Stimulated activated CD8-positive, alpha-beta memory T cell treated with anti-CD3 and anti-CD28 coated beads, Interleukin-4, amount 100 ng/mL, for 4 hours (primary cell): Measurements from ENCODE around the gene ATRN.
"Not testable (repeated sequence)": the region's sequence is repeated elsewhere in the genome, so short reads cannot be mapped to it uniquely, and the experiment has no call there.

Experiments used
- DNase-seq, 2 donors: peaks; one replicate each; pipeline ENCODE4 v3.0.0-alpha.2; 2020; ENCODE audit warnings: low read depth in 2 of 2, low spot score in 1 of 2

Gene ATRN

DNA sequence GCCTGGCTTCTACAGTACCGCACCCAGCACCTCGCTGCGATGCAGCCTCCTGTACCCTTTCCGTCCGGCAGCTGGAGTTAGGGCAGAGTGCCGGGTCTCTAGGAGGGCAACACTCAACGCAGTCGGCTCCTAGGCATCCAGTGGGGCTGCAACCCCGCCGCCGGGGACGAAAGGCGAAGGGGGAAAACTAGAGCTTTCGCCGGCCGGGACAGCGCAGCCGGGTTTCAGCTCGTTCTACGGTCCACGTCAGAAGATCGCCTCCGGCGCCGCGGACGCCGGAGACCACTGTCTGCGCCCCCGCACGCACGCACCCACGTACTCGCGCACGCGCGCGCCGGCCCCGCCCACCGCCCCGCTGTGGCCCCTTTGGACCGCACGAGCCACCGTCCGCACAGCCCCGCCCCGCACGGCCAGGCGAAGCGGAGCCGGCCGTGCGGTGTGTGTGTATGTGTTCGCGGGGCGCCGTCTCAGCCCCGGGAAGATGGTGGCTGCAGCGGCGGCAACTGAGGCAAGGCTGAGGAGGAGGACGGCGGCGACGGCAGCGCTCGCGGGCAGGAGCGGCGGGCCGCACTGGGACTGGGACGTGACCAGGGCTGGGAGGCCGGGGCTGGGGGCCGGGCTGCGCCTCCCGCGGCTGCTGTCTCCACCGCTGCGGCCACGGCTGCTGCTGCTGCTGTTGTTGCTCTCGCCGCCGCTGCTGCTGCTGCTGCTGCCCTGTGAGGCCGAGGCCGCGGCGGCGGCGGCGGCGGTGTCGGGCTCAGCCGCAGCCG, at the start of gene ATRN:
ATRN (plus strand) TSS at position 392 of the 770 bp plus-strand sequence; CDS start at position 482, 90 bp downstream.
- peak; percentile 63 to 81 for DNase-seq

DNA sequence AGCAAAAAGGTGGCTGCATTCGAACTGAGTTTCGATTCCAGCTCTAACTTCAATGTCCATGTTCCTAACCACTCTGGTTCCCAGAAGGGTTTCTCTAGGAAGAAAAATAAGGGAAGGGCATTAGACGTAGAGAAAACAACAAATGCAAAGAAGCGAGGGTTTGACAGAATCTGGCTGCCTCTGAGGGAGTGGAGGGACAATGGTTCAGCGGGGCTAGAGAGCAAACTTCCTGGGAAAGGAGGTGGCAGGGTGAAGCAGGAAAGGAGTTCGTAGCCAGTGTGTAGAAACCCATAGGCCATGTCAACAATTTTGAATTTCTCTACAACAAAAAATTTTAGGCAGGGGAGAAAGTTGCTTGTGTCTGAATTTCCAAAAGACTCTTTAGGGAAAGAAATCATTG, 48.8 kb upstream of the ATRN start:
- no peak for DNase-seq

DNA sequence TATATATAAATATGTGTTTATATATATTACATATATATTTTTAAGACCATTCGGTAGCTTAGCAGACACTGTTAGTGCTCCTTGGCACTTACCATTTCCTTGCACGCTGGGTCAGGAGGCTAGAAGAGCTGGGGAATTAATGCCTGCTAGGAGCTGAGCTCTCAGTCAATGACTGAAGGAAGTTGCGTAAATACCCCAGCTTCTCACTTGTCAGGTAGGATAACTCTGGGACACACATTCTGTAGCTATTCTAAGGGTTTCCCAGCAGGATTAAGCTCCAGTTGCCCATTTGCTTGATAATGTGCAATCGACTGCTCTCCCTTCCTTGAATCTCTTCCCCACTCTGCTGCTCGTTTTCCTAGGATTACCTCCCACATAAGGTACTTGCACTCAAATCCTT, 47.7 kb upstream of the ATRN start:
- DNase-seq: no peak

DNA sequence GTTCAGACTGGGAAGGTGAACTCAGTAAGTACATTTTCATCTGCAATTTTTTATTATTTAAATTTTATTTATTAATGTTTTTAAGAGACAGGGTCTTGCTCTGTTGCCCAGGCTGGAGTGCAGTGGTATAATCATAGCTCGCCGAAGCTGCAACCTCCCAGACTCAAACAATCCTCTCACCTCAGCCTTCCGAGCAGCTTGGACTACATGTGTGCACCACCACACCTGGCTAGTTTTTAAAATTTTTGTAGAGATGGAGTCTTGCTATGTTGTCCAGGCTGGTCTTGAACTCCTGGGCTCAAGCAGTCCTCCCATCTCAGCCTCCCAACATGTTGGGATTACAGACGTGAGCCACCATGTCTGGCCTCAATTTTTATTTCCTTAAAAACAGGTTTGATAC, 44.1 kb upstream of the ATRN start:
- not testable (repeated sequence) for DNase-seq

DNA sequence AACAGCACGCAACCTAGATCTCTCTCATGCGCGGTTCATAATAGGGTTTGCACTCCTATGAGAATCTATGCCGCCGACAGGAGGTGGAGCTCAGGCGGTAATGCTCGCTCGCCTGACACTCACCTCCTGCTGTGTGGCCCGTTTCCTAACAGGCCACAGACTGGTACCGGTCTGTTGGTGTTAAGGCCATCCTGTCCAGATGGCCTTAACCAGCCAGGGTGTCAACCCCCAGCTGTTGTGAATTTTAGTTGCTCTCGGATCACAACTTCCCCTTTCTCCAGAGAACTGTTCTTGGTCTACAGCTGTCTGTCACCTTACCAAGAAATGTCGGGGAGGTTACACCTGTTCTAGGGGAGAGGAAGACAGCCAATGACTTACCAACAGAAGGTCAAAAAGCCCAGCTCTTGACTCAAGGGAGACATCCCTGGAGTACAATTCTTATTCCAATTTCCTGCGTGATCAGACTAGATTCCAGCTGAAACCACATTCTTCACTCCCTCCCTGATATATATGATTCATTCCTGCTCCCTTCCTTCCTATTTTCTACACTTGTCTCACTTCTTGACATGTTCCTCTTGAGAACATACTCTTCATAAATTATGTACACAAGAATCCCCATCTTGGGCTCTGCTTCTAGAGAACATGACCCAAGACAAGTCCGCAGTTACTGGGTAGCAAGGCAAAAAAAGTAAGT, 40.3 kb upstream of the ATRN start:
- no peak for DNase-seq

DNA sequence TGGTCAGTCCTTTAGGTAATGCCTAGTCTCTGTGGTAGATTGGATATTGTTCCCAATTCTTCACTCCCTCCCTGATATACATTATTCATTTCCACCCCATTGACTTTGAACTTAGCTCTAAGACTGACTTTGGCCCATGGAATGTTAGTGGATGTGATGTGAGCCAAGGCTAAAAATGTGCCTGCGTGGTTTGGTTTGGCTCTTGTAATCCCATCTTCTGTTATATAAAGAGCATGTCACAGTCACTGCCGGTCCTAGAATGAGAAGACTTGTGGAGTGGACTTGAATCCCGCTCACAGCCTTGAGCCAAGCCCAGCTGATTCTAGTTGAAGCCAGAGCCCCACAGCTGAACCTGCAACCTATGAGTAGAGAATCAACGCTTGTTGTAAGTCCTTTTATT, 39.7 kb upstream of the ATRN start:
- DNase-seq: no peak

DNA sequence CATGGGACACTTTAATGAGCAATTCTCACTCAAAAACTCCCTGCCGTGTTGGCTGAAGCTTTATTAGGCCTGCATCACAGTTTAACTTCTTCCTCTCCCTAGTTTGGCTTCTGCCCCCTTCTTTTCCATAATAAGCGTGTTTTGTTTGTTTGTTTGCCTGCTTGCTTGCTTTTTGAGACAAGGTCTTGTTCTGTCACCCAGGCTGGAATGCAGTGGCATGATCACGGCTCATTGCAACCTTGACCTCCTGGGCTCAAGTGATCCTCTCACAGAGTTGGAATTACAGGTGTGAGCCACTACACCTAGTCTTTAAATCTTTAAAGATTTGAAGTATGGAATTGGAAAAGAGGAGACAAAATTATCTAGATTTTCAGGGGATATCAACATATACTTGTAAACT, 38.0 kb upstream of the ATRN start:
- no peak for DNase-seq

DNA sequence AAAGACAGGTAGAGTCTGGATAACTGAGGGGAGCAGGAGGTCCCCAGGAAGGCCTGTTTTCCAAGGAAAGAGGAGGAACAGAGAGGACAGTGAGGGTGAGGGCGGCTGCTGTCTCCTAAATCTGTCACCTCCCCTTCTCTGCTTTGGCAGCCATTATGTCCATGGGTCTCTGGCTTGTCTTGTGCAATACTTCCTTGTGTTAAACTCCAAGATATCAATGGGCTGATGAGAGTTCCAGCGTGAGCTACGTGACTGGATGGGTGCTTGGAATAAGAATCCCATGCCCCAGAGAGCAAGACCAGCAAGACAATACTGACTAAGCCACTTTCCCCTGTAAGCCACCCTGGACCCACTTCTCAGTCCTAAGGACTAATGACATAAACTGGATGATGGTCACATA, 37.1 kb upstream of the ATRN start:
- DNase-seq: no peak

DNA sequence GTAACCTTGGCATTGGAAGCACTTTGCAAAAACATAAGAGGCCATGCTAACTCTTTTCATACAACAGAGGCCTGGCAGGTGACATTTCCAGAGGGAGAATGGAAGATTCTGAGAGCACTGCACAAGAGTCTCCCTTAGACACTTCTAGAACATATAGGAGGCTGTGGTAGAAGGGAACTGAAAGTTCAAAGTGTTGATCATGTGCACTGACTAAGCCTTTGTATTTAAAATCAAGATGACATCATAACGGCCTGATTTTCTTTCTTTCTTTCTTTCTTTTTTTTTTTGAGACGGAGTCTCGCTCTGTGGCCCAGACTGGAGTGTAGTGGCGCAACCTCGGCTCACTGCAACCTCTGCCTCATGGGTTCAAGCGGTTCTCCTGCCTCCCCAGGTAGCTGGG, 36.6 kb upstream of the ATRN start:
- DNase-seq: no peak

DNA sequence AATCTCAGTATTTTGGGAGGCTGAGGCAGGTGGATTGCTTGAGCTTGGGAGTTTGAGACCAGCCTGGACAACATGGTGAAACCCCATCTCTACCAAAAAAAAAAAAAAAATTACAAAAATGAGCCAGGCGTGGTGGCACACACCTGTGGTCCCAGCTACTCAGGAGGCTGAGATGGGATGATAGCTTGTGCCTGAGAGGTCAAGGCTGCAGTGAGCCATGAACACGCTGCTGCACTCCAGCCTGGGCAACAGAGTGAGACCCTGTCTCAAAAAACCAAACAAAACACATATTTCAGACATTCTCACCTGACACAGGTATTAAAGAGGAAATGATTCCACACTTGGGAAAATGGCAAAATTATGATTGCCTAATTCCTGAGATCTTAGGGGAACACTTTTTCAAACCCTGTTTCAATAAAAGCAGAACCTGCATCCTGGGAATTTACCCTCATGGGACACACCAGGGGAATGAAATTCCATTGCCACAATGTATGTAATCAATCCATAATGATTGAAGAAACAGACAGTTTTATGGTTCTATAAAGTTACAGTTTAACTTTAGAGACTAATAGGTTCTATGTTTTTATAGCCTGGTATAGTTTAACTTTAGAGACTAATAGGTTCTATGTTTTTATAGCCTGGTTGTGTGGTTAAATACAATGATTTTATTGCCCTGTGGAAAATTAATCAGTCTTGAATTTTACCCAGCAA, 33.8 kb upstream of the ATRN start:
- DNase-seq: no peak

DNA sequence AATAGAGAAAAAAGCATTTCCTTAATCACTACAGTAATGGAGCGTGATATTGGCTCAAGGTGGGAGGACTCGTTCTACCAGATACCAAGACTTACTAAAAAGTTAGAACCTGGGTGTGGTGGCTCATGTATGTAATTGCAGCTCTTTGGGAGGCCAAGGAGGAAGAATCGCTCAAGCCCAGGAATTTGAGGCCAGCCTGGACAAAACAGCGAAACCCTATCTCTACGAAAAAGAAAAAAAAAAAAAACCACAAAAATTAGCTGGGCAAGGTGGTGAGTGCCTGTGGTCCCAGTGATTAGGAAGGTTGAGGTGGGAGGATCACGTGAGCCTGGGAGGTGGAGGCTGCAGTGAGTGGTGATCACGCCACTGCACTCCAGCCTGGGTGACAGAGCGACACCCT, 24.0 kb upstream of the ATRN start:
- DNase-seq: no peak

DNA sequence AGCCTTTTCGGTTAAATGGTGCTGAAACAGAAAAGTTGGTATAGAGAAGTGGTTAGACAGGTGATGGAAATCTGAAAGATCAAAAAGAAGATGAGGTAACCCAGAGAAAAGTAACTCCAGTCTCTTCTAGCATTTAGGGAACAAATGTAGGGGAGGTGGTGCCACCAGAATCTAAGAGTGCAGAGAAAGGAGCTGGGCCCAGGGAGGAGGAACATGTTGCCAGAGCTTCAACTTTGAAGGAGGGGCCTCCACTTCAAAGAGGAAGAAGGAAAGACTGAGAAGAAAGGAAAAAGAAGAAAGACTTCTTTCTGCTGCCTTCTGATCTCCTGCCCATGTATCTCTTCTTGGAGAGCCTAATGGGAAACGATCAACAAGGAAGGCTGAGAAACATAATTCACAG, 23.5 kb upstream of the ATRN start:
- DNase-seq: no peak

DNA sequence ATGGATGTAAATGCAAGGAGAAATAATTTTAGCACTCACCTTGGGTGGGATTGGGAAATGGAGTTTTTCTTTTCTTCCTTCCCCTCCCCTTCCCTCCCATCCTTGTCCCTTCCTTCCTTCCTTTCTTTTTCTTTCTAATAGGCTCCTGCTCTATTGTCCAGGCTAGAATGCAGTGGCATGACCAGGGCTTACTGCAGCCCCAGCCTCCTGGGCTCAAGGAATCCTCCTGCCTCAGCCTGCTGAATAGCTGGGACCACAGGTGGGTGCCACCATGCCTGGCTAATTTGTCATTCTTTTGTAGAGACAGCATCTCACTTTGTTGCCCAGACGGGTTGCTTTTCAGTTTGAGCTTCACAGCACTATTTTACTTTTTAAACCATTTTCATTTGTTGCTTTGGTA, 21.5 kb upstream of the ATRN start:
- DNase-seq: no peak

DNA sequence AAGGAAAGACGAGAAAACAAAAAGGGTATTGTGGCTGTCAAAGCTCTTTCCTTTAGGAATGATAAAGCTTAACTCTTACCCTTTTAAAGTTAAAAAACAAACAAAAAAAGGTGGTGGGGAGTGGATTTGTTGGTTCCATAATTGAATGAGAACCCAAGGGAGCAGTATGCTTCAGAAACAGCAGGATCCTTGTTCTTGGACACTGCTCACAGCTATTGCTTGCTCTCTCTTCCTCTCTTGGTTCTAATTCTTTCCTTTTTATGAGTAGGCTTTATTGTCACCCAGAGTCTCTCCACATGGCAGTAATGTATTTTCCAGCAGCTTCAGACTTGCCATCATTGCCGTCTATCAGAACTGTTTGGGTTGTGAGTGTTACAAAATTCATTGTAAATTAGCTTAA, 18.7 kb upstream of the ATRN start:
- no peak for DNase-seq

DNA sequence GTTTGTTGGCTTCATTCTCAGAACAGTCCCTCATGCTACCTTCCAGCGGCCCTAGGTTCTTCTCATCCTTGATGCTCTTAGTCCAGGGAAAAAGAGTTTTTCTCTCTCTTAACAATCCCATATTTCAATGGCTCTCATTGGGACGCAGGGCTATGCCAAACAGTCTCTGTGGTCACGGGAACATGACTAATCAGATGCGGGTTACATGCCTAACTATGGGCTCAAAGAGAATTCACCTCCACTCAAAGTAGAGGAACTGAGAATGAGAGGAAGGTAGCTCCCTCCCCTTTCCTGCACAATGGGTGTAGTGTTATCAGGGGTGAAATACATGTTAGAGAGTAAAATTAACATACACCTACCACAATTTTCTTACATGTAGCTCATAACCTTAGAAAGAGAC, 18.1 kb upstream of the ATRN start:
- DNase-seq: no peak

DNA sequence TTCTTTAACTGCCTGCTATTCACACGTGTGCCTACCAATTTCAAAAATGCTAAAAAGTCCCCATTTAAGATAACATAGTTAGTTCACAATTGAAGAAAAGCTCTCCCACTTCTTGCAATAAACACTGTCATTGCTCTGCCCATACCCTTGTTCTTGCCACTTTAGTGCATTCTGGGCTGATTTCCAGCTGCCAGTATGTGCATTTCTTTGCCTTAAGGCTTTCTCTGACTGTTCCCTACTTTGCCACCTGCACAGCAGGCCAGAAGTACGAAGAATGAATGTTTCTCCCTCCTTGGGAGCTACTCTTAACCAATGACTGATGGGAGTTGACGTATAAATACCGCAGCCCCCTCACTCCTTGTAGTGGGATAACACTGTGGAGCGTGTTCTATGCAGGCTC, 16.0 kb upstream of the ATRN start:
- DNase-seq: no peak

DNA sequence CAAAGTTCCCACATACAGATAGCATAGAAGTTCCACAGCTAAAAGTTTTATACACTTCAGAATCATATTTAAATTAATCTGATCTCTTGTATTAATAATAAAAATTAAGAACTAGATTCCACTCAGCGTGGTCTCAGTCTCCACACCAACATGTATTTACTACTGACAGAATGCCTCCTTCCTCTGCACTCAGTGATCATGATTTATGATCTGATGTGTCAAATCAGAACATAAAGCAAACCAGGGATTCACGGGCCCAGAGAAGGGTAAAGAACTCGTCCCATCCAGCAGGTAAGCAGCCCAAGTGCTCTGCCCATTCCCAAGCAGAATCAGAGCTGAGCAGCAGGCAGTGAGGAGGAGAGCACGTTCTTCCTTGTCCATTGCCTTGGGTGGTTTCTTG, 14.2 kb upstream of the ATRN start:
- DNase-seq: no peak

DNA sequence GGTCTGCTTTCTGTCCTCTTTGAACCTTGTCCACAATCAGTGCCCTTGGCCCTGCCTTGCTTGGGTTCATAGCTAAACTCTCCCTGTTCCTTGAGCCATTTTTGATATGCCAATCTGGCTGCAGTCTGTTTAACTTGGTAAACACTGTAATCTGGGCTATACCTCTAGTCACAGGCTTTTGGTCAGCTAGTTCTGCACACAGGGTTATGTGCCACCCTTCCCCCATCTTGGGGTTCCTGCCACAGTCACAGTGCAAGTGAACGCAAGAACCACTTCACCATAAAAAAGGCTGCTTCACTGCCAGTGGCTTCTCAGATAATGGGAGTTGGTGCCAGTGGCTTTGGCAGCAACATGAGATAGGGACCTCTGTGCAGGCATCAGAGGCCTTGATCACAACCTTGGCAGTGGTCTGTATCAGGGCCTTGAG, 10.9 kb upstream of the ATRN start:
- DNase-seq: no peak

DNA sequence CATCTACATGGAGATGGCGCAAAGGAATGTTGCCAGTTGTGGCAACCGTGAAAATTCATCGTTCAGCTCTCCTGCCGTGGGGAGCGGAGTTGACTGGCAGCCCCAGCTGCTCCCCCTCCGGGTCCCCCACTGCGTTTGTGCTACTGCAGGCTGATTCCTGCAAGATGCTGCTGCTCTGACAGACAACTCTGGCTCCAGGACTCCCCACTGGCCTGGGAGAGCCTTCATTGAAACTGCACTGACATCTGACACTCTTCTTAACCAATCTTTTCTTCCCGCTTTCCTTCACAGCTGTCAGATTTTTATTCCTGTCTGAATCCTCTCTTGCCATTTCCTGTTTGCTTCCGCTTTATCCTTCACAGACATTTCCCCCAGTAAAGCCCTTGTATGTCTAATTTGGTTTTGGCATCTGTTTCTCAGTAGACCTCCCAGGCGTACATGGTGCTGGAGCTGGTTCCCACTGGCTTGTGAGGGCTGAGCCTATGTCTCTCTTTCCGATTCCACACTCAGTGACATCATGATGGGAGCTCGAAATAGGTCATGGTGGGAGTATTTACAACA, 9.5 kb upstream of the ATRN start:
- DNase-seq: no peak

DNA sequence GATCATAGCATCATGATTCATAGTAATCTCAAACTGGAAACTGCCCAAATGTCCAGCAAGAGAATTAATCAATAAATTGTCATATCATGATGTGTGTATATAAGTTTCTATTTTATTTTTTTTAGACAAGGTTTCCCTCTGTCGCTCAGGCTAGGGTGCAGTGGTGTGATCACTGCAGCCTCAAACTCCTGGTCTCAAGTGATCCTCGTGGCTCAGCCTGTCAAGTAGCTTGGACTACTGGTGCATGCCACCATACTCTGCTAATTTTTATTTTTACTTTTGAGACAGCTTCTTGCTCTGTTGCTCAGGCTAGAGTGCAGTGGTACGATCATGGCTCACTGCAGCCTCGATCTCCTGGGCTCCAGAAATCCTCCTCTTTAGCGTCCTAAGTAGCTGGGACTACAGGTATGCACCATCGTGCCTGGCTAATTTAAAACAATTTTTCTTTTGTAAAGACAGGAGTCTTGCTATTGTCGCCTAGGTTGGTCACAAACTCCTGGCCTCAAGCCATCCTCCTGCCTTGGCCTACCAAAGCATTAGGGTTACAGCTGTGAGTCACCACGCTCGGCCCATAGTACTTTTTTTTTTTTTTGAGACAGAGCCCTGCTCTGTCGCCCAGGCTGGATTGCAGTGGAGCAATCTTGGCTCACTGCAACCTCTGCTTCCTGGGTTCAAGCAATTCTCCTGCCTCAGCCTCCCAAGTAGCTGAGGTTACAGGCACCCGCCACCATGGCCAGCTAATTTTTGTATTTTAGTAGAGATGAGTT, 8.7 kb upstream of the ATRN start:
- no peak for DNase-seq

DNA sequence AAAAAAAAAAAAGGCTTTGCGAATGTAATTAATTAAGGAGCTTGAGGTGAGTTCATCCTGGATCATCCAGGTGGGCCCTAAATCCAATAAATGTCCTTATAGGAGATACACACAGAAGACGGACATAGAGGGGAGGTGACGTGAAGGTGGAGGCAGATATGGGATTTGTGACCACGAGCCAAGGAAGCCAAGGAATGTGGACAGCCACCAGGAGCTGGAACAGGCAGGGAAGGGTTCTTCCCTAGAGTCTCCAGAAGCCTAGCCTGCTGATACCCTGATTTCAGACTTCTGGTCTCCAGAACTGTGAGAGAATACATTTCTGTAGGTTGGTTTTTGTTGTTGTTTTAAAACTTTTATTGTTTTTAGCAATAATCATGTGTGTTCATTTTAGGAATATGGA, 6.7 kb upstream of the ATRN start:
- no peak for DNase-seq
